ENCODE results near the gene TUBGCP6.
"Not testable (repeated sequence)": the region's sequence is repeated elsewhere in the genome, so short reads cannot be mapped to it uniquely, and the experiment has no call there.

Gene TUBGCP6

DNA sequence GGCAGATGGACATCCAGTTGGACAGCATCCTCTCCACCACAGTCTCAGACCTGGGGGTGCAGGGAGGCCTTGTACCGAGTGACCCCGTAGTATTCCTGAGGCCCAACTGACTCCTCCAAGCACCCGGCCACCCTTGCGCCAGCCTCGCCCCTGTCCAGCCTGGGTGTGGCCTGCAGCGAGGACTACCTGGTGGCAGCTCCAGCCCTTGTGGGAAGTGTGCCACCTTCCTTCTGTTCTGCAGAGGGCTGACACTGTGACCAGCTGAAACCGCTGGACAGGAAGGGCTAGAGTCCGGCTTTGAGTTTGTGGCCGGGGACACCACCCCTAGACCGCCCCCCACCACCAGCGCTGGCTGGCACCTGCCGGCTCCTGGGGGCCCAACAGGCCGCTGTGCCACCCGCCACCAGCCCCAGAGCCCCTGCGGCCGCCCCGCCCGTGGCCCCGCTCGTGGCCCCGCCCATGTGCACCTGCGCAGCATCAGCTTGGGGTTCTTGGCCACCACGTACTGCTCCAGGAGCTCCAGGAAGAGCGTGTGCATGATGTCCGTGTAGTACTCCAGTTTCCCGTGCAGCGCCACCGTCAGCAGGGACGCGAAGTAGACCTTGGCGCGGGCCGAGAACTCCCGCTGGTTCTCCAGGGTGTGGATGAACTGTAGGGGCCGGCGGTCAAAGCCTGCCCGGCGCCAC is 35.3 kb upstream of the TUBGCP6 start:
- no peak for DNase-seq (ENCODE audit: low spot score)

- no peak for DNase-seq (ENCODE audit: low spot score)
Measured at GRCh38 chr22:50278956-50279619, 34.3 kb upstream of the TUBGCP6 start.

DNA sequence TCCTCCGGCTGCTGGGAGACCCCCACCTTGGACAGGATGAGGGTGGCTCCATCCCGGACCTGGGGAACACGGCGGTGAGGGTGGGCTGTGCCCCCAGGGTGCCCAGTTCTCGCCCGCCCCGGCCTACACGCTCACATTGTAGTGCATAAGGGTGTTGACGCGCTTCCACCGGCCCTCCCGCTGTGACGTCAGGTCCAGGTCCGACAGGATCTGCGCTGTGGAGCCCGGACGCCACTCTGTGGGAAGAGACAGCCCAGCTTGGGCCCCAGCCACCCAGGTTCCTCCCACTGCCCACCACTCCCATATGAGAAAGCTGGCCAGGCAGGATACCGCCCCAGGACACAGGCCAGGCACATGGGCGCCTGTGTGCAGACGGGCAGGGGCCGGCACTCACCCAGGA is 33.6 kb upstream of the TUBGCP6 start:
- DNase-seq (ENCODE audit: low spot score) = no peak

DNA sequence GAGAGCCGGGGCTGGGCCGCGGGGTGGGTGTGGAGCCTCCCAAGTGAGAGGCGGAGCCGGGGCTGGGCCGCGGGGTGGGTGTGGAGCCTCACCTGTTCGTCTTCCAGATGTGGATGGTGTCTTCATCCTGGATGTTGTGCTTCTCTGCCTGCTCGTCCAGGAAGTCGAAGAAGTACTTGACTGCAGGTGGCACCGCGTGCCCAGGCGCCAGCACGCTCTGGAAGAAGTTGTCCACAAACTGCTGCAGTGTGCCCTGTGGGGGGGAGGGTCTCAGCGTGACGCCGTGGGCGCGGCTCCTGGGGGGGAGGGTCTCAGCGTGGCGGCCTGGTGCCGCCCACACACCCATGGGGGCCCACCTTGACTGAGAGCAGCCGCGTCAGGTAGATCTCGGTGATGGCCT is 32.9 kb upstream of the TUBGCP6 start:
- DNase-seq (ENCODE audit: low spot score) = no peak

- no peak for DNase-seq (ENCODE audit: low spot score)
Measured at GRCh38 chr22:50276143-50276542, 31.3 kb upstream of the TUBGCP6 start.

DNA sequence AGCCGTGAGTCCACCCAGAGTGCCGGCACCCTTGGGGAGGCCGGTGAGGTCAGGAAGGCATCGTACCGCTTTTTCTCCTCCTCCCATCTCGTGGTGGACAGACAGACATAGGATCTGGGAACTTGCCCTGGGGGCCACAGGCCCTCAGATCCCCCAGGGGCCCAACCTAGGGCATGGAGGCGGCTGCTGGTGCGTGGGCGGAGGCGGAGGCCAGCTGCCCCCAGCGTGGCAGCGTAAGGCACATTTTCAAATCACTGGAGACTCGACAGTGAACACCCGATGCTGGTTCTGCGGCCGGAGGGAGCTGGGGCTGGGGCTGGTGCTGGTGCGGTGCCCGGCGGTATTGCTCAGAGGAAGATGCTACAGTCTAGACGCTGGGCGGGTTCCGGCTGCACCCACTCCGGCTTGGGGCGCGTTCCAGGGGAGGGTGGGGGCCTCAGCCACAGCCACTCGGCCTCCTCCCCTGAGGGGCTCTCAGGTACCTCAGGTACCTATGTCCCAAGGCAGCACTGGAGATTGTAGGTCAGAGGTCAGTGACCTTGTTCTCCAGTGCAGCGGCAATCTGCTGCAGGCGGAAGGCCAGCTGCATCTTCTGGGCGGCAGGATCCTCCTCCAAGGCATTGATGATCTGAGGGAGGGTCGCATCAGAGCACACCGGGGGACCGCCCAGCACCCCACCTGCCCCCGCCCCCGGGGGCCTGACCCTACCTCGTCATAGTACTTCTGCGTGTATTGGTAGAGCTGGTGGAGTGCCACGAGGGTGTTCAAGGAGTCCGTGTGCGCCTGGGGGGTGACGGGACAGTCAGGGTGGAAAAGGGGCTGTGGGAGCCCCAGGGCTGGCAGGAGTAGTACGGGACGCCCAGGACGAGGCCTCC is 30.6 kb upstream of the TUBGCP6 start:
- DNase-seq (ENCODE audit: low spot score) = no peak

DNA sequence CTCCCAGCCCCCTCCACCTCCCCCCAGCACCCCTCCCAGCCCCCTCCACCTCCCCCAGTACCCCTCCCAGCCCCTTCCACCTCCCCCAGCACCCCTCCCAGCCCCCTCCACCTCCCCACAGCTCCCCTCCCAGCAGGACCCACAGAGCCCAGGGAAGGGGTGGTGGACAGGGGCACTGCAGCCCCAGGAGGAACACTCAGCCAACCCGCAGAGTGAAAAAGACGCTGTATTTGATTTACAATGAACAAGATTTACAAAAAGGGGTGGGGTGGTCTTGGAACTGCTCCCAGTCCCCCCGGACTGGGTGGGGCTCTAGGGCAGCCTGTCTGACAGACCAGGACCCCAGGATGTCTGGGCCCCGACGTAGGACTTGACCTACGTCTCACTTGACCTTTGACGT is 29.9 kb upstream of the TUBGCP6 start:
- DNase-seq (ENCODE audit: low spot score) = no peak

DNA sequence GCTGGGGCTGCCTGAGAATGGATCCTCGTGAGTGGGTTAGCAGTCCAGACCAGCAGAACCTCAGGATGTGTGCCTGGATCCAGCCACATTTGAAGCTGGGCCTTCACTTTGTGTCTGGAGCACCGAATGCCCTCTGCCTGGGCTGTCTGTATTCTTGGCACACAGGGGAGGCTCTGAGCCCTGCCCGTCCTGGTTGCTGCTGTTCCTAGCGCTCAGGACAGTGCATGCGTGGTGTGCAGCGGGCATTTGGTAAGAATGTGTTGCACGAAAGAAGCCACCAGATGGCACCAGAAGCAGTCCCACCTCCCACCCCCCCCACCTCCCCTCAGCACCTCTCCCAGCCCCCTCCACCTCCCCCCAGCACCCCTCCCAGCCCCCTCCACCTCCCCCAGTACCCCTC is 29.5 kb upstream of the TUBGCP6 start:
- no peak for DNase-seq (ENCODE audit: low spot score)

DNA sequence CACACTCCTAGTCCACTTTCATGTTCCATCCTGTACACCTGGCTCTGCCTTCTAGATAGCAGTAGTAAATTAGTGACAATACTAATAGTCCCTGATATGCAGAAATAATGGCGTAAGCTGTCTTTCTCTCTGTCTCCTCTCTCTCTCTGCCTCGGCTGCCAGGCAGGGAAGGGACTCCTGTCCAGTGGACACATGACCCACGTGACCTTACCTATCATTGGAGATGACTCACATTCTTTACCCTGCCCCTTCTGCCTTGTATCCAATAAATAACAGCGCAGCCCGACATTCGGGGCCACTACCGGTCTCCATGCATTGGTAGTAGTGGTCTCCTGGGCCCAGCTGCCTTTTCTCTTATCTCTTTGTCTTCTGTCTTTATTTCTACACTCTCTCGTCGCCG is 29.0 kb upstream of the TUBGCP6 start:
- not testable (repeated sequence) for DNase-seq (ENCODE audit: low spot score)

- DNase-seq (ENCODE audit: low spot score) = not testable (repeated sequence)
Measured at GRCh38 chr22:50273352-50273751, 28.5 kb upstream of the TUBGCP6 start.

DNA sequence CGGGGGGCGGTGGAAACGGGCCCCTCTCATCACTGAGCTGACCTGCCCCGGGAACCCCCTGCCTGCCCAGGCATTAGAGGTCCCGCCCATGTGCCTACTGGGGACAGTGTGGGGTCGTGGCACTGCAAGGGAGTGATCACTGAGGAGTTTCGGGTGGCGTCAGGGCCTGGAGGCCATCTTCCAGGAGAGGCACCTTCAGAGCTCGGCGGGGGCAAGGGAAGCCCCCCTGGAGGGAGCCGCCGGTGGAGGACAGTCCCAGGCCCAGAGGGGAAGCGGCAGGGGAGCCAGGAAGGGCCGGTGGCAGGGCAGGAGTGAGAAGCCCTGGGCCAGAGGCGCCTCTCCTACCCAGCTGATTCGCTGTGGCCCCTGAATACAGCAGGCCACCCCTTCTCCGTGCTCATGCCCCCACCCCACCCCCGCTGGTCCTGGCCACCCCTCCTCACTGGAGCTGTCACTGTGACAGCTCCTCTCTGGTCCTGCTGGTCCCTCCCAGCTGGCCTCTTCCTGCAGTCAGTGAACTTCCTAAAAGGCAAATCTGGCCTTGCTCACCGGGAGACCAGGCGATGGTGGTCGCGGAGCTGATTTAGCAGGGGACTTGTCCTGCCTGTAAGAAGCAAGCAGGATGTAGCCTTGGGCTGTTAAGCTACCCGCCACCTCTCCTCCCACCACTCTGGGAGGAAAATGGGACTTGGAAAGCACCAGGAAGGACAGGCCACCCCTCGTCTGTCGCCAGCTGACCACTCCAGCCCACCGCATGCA is 27.4 kb upstream of the TUBGCP6 start:
- no peak for DNase-seq (ENCODE audit: low spot score)

- DNase-seq (ENCODE audit: low spot score) = peak; percentile 77
Measured at GRCh38 chr22:50271519-50271970, 26.7 kb upstream of the TUBGCP6 start.

DNA sequence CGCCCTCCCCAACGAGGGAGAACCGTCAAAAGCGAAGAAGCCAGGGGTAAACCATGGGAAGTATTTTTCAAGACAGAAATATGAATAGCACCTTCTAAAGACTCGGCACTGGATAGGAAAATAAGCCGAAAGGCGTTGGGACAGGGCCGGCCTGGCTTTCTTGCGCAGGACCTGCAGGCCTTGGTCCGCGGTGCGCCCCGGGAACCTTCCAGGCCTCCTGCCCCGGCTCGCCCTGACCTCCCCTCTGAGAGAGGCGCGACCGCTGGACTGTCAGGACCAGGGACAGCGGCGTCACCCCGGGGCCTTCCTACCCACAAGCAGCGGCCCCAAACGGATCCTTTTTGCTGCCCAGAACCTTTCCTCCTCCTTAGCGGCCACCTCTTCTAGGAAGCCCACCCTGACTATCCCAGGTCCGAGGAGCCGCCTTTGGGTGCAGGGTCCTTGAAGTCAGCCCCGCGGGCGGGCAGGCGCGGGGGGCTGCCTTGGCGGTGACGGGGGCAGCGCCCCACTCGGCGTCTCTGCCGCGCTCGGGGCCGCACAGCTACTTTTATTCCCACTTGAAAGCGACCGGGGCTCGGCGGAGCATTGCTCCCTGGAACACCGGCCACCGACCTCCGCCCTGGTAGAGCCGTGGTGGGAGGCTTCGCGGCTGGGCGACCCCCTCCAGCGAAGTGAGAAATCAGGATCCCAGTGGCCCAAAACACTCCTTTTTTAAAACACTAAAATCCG is 26.0 kb upstream of the TUBGCP6 start:
- DNase-seq (ENCODE audit: low spot score) = peak; percentile 79

DNA sequence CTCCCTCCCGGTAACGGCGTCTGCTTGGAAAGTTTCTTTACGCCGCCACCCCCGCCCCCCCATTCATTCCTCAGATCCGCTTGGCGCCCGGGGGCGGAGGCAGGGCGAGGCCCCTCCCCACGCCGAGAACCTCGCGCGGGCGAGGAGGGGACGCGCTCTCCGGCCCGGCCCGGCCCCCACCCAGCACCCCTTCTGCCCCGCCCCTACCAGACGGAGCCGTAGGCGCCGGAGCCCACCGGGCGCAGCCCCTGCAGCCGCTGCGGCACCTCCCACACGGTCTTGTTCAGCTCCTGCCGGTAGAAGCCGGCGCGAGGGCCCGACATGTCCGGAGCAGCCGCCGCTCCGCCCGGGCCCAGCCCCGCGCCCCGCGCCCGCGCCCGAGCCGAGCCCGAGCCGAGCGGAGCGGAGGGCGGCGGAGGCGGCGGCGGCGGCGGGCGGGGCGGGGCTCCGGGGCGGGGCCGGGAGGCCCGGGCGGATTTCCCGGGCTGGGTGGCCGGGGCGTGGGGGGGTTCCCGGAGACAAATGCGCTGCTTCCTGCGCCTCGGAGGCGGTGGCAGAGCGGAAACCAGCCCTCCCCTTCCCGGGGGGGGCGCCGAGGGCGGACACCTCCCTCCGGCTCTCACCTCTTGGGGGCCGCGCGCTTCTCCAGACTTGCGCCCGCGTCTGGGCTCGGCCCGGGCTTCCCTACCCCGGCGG is 25.3 kb upstream of the TUBGCP6 start, which contains the start of gene MAPK11:
Gene MAPK11 (minus strand): TSS at position 411 of the 696 bp plus-strand sequence. CDS start 88 bp downstream, at position 323.
- DNase-seq (ENCODE audit: low spot score) = no peak

DNA sequence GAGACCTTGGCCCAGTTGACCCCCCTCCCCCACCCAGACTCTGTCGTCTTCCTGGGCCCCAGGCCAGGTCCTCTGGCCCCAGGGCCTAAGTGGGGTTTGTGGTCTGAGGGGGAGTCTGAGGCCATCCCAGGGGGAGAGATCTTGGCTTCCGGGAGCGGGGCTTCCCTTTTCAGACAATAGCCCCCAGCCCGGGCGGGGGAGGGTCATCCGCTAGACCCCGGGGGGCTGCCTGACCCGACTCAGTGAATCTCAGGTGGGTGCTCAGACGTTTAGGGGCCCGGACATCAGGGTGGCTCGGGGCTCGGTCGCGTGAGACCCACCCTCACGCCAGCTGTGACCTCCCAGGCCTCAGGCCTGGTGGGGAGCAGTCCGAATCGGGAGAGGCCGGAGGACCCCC is 24.7 kb upstream of the TUBGCP6 start:
- no peak for DNase-seq (ENCODE audit: low spot score)

- DNase-seq (ENCODE audit: low spot score) = no peak
Measured at GRCh38 chr22:50268655-50269113, 23.9 kb upstream of the TUBGCP6 start.

- DNase-seq (ENCODE audit: low spot score) = peak; percentile 91
Measured at GRCh38 chr22:50267591-50268390, 23.0 kb upstream of the TUBGCP6 start.

- DNase-seq (ENCODE audit: low spot score) = no peak
Measured at GRCh38 chr22:50266994-50267393, 22.2 kb upstream of the TUBGCP6 start.

- no peak for DNase-seq (ENCODE audit: low spot score)
Measured at GRCh38 chr22:50264946-50265669, 20.3 kb upstream of the TUBGCP6 start.
